Coronary artery (tissue), 2 donors: ENCODE measurements around the gene ERC2.

Source experiments
- DNase-seq: peaks from one replicate; pipeline ENCODE4 v3.0.0-alpha.2; 2017; ENCODE audit warnings: low spot score
- H3K27ac ChIP-seq, 2 donors: fragments of 200-600 bp; sonication (generic); one replicate each; pipeline ENCODE4 v1.5.1; 2016 to 2019
- H3K4me3 ChIP-seq: fragments of 200-600 bp; sonication (generic); 2 replicates; pipeline ENCODE4 v1.5.1; 2016; ENCODE audit warnings: mild to moderate bottlenecking, moderate library complexity
- CTCF ChIP-seq: fragments of 200-600 bp; sonication (generic); IDR thresholded peaks from one replicate; pipeline ENCODE4 v1.5.1; 2019; ENCODE audit warnings: antibody characterized with exemption

Gene ERC2

GRCh38 chr3:56110886-56111285 lies 357.4 kb downstream of the ERC2 start:
- no peak overlapping the region for H3K4me3 ChIP-seq
- no peak for DNase-seq
- TF ChIP-seq CTCF, result no peak
- H3K27ac ChIP-seq, result no peak overlapping the region

- DNase-seq, result no peak
- Histone ChIP-seq H3K27ac (no peak overlapping the region), H3K4me3 (no peak overlapping the region)
- TF ChIP-seq CTCF, result no peak
Measured at GRCh38 chr3:56107157-56107556, 361.1 kb downstream of the ERC2 start.

- no peak for DNase-seq
- no peak for TF ChIP-seq CTCF
- no peak overlapping the region for H3K4me3 ChIP-seq
- no peak overlapping the region for H3K27ac ChIP-seq
Measured at GRCh38 chr3:56102032-56102431, 366.2 kb downstream of the ERC2 start.

- no peak for DNase-seq
- Histone ChIP-seq H3K4me3 (no peak overlapping the region), H3K27ac (no peak overlapping the region)
- TF ChIP-seq CTCF, result no peak
Measured at GRCh38 chr3:56101576-56101975, 366.7 kb downstream of the ERC2 start.

GRCh38 chr3:56096999-56097398 lies 371.3 kb downstream of the ERC2 start:
- DNase-seq, result no peak
- TF ChIP-seq CTCF, result no peak
- H3K27ac ChIP-seq, result no peak overlapping the region
- no peak overlapping the region for H3K4me3 ChIP-seq

- no peak for DNase-seq
- TF ChIP-seq CTCF, result no peak
- H3K4me3 ChIP-seq, result no peak overlapping the region
- no peak overlapping the region for H3K27ac ChIP-seq
Measured at GRCh38 chr3:56094170-56094569, 374.1 kb downstream of the ERC2 start.

- Histone ChIP-seq H3K27ac (no peak overlapping the region), H3K4me3 (no peak overlapping the region)
- TF ChIP-seq CTCF, result no peak
- DNase-seq, result no peak
Measured at GRCh38 chr3:56089739-56090138, 378.5 kb downstream of the ERC2 start.
